Nephron progenitor cell (in vitro differentiated cells): Measurements from ENCODE around the gene PRCP.
"Not testable (repeated sequence)": the region's sequence is repeated elsewhere in the genome, so short reads cannot be mapped to it uniquely, and the experiment has no call there.

ENCODE experiments used
- DNase-seq: peaks from one replicate; pipeline ENCODE4 v3.0.0; 2021
- H3K27ac Mint-ChIP-seq: 2 replicates; pipeline ENCODE4 v1.8.0; 2021; ENCODE audit warnings: mild to moderate bottlenecking, moderate library complexity, mixed read lengths
- H3K27me3 Mint-ChIP-seq: 2 replicates; pipeline ENCODE4 v1.8.0; 2021; ENCODE audit warnings: mild to moderate bottlenecking, low read depth, mixed read lengths; ENCODE audit not compliant: poor library complexity
- H3K36me3 Mint-ChIP-seq: 2 replicates; pipeline ENCODE4 v1.8.0; 2021; ENCODE audit warnings: low read depth, mixed read lengths
- H3K4me1 Mint-ChIP-seq: 2 replicates; pipeline ENCODE4 v1.8.0; 2021; ENCODE audit warnings: mixed read lengths
- H3K4me3 Mint-ChIP-seq: 2 replicates; pipeline ENCODE4 v1.8.0; 2021; ENCODE audit warnings: mild to moderate bottlenecking, moderate library complexity, mixed read lengths
- H3K9me3 Mint-ChIP-seq: 2 replicates; pipeline ENCODE4 v1.8.0; 2021; ENCODE audit warnings: mild to moderate bottlenecking, moderate library complexity, mixed read lengths
- TF ChIP-seq, protein P1 (sequence below): fragments of 200-600 bp; sonication (generic); IDR thresholded peaks from 2 replicates; pipeline ENCODE4 v1.5.0; 2021; ENCODE audit warnings: antibody characterized with exemption

The PRCP gene

DNA sequence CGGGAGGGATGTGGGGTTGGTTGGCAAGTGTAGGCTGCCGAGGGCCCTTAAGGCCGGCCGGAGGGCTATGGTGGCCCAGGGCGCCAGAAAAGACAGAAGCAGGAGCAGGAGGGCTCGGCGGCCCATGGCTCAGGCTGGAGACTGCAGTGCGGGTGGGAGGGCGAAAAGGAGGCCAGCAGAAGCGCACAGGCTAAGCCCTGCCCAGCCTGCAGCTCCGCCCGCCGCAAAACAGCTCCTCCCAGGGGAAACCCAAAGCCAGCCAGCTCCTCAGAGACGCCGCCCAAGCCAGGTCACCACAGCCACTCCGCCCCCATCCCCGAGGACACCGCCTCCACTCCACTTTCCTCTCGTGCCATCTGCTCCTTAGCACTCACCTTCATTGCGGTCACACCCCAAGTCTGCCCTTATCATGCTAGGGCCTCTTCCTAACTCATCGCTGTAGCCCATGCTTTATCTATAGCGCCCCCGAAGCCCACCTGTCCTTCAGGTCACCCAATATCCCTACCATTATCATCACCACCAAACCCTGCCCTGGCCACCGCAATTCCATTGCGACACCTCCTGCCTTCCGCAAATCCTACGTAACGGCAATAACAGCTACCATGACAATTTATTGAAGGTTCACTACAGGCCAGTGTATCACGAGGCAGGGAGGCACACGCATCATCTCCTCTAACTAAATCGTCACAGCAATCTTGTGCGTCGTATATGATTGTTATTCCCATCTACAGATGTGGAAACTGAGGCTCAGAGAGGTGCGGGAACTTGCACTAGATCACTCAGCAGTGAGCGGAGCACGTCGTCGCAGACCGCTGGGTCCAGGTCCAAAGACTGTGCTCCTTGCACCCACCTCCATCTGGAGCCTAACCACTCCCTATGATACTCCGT lies at the start of gene PRCP:
PRCP (minus strand) TSS at position 154 of the 888 bp plus-strand sequence; CDS start at position 126, 28 bp downstream.
- Mint-ChIP-seq H3K4me1 (peaks cover 50% of the 10 kb centered on the region), H3K27me3 (no peaks in the 10 kb centered on the region), H3K9me3 (no peaks in the 10 kb centered on the region), H3K36me3 (peaks cover 5% of the 10 kb centered on the region), H3K4me3 (peak within 1 kb of the TSS; percentile 97), H3K27ac (peak within 1 kb of the TSS; percentile 97)
- TF ChIP-seq, protein P1, sequence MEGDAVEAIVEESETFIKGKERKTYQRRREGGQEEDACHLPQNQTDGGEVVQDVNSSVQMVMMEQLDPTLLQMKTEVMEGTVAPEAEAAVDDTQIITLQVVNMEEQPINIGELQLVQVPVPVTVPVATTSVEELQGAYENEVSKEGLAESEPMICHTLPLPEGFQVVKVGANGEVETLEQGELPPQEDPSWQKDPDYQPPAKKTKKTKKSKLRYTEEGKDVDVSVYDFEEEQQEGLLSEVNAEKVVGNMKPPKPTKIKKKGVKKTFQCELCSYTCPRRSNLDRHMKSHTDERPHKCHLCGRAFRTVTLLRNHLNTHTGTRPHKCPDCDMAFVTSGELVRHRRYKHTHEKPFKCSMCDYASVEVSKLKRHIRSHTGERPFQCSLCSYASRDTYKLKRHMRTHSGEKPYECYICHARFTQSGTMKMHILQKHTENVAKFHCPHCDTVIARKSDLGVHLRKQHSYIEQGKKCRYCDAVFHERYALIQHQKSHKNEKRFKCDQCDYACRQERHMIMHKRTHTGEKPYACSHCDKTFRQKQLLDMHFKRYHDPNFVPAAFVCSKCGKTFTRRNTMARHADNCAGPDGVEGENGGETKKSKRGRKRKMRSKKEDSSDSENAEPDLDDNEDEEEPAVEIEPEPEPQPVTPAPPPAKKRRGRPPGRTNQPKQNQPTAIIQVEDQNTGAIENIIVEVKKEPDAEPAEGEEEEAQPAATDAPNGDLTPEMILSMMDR = no peak
- DNase-seq = peak; percentile 92

DNA sequence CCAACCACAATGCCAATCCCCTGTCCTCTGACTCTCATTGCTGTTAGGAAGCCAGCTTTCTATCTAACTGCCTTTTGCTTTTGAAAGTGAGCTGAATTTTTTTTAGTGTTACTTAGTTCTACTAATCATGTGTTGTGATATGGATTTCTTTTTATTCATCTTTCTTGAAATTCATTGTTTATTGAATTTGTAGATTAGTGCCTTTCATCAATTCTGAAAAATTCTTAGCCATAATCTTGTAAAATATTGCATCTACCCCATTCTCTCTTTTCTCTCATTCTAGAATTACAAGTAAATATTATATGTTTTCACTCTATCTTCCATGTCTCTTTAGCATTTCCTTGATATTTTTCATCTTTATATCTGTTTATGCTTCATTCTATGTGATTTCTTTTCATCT lies 49.1 kb upstream of the PRCP start:
- DNase-seq = no peak
- Mint-ChIP-seq H3K27ac (no peak overlapping the region), H3K36me3 (peaks cover 16% of the 10 kb centered on the region), H3K4me1 (no peaks in the 10 kb centered on the region), H3K9me3 (peaks cover 41% of the 10 kb centered on the region), H3K4me3 (no peak overlapping the region), H3K27me3 (no peaks in the 10 kb centered on the region)
- TF ChIP-seq, protein P1 = no peak

DNA sequence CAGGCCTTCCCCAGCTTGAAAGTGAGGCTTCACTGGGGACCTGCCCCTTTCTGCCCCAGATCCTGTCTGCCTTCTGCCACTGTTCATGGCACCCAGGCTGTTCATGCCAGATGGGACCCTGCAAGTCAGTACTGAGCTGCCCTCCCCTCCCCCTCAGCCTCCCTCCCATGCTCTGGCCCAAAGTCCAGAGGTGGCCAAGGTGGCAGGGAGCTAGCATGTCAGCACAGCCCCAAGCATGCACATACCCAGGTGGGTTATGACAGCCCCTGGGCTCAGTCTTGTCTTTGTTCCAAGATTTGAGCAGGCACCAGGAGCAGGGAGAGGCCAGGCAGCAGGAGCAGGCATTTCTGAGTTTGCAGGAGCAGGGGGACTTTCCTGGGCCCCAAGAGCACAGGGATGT lies 45.5 kb upstream of the PRCP start:
- TF ChIP-seq, protein P1 = no peak
- Mint-ChIP-seq H3K9me3 (peaks cover 28% of the 10 kb centered on the region), H3K4me1 (no peaks in the 10 kb centered on the region)

DNA sequence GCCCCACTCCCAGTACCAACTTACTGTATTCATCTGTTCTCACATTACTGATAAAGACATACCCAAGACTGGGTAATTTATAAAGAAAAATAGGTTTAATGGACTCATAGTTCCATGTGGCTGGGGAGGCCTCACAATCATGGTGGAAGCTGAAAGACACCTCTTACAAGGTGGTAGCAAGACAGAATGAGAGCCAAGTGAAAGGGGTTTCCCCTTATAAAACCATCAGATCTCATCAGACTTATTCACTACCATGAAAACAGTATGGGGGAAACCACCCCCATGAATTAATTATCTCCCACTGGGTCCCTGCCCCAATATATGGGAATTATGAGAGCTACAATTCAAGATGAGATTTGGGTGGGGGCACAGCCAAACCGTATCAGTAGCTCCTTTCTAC lies 44.8 kb upstream of the PRCP start:
- H3K27ac Mint-ChIP-seq, H3K27me3 Mint-ChIP-seq, H3K4me3 Mint-ChIP-seq: not testable (repeated sequence)

More for the DNA sequence above, 45.5 kb upstream of the PRCP start:
- Mint-ChIP-seq H3K27me3 (no peaks in the 10 kb centered on the region), H3K4me3 (no peak overlapping the region), H3K36me3 (no peaks in the 10 kb centered on the region), H3K27ac (no peak overlapping the region)
- DNase-seq = no peak

DNA sequence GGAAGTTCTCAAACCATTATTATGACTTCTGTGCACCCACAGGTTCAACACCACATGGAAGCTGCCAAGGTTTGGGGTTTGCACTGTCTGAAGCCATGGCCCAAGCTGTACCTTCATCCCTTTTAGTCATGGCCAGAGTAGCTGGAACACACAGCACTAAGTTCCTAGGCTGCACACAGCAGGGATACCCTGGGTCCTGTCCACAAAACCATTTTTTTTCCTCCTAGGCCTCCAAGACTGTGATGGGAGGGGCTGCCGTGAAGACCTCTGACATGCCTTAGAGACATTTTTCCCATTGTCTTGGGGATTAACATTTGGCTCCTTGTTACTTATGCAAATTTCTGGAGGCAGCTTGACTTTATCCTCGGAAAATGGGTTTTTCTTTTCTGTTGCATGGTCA lies 44.0 kb upstream of the PRCP start:
- Mint-ChIP-seq H3K4me3 (no peak overlapping the region), H3K36me3 (no peaks in the 10 kb centered on the region), H3K27ac (no peak overlapping the region), H3K4me1 (no peaks in the 10 kb centered on the region), H3K27me3 (no peaks in the 10 kb centered on the region), H3K9me3 (peaks cover 31% of the 10 kb centered on the region)
- DNase-seq = no peak
- TF ChIP-seq, protein P1 = no peak

More for the DNA sequence above, 44.8 kb upstream of the PRCP start:
- H3K4me1 Mint-ChIP-seq, DNase-seq, H3K36me3 Mint-ChIP-seq: not testable (repeated sequence)
- H3K9me3 Mint-ChIP-seq = peaks cover 30% of the 10 kb centered on the region

DNA sequence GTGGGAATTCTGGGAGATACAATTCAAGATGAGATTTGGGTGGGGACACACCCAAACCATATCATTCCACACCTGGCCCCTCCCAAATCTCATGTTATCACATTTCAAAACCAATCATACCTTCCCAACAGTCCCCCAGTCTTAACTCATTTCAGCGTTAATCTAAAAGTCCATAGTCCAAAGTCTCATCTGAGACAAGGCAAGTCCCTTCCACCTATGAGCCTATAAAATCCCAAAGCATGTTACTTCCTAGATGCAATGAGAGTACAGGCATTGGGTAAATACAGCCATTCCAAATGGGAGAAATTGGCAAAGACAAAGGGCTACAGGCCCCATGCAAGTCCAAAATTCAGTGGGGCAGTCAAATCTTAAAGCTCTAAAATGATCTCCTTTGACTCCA lies 43.2 kb upstream of the PRCP start:
- H3K9me3 Mint-ChIP-seq = peaks cover 35% of the 10 kb centered on the region
- not testable (repeated sequence) for H3K4me1 Mint-ChIP-seq, H3K27ac Mint-ChIP-seq, H3K4me3 Mint-ChIP-seq, H3K36me3 Mint-ChIP-seq, H3K27me3 Mint-ChIP-seq, DNase-seq

DNA sequence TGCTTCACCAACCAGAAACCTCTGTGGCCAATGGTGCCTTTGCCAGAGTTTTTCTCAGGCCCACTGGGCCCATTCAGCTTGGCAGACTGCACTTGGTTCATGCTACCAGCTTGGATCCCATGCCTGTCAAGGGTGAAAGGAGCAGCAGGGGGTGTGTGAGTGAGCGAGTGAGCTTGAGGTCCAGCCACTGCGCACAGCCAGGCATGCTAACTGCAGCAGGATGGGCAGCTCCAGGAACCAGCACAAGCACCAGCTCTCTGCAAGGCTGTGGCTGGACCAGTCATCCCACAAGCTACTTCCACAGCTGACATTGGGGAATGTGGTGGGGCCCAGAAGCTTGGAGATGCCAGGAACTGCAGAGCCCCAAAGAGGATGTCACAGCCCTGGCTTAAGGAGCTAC lies 42.1 kb upstream of the PRCP start:
- no peak for DNase-seq
- H3K27ac Mint-ChIP-seq = no peak overlapping the region

More for the DNA sequence above, 42.1 kb upstream of the PRCP start:
- H3K9me3 Mint-ChIP-seq = peaks cover 35% of the 10 kb centered on the region
- no peaks in the 10 kb centered on the region for H3K36me3 Mint-ChIP-seq
- no peak overlapping the region for H3K4me3 Mint-ChIP-seq
- no peaks in the 10 kb centered on the region for H3K27me3 Mint-ChIP-seq
- H3K4me1 Mint-ChIP-seq = no peaks in the 10 kb centered on the region
- TF ChIP-seq, protein P1 = no peak
